GM21360 (cell line): ENCODE measurements around the gene MAPK12.
"Not testable (repeated sequence)": the region's sequence is repeated elsewhere in the genome, so short reads cannot be mapped to it uniquely, and the experiment has no call there.

Experiments
- ATAC-seq: cut with Tn5 transposase; IDR thresholded peaks from one replicate; pipeline ENCODE4 v1.9.1; 2021; ENCODE audit warnings: mild to moderate bottlenecking, moderate library complexity; ENCODE audit not compliant: unreplicated experiment

MAPK12 gene

GRCh38 chr22:50282361-50283155 is 21.1 kb upstream of the MAPK12 start:
- no peak for ATAC-seq

- ATAC-seq, result no peak
Observed at GRCh38 chr22:50281957-50282356, 20.5 kb upstream of the MAPK12 start.

GRCh38 chr22:50281384-50281760 is 19.9 kb upstream of the MAPK12 start:
- no peak for ATAC-seq

- ATAC-seq, result no peak
Observed at GRCh38 chr22:50280708-50281383, 19.4 kb upstream of the MAPK12 start.

- no peak for ATAC-seq
Observed at GRCh38 chr22:50280022-50280707, 18.7 kb upstream of the MAPK12 start.

GRCh38 chr22:50278956-50279619 is 17.6 kb upstream of the MAPK12 start:
- no peak for ATAC-seq

GRCh38 chr22:50278461-50278860 is 17.0 kb upstream of the MAPK12 start:
- no peak for ATAC-seq

- no peak for ATAC-seq
Observed at GRCh38 chr22:50277761-50278160, 16.3 kb upstream of the MAPK12 start.

- peak; percentile 51 for ATAC-seq
Observed at GRCh38 chr22:50276143-50276542, 14.7 kb upstream of the MAPK12 start.

GRCh38 chr22:50275181-50276055 is 13.9 kb upstream of the MAPK12 start:
- no peak for ATAC-seq

- no peak for ATAC-seq
Observed at GRCh38 chr22:50274771-50275170, 13.3 kb upstream of the MAPK12 start.

- ATAC-seq, result no peak
Observed at GRCh38 chr22:50274311-50274710, 12.8 kb upstream of the MAPK12 start.

- not testable (repeated sequence) for ATAC-seq
Observed at GRCh38 chr22:50273781-50274180, 12.3 kb upstream of the MAPK12 start.

GRCh38 chr22:50273352-50273751 is 11.9 kb upstream of the MAPK12 start:
- ATAC-seq, result not testable (repeated sequence)

- ATAC-seq, result no peak
Observed at GRCh38 chr22:50272044-50272802, 10.7 kb upstream of the MAPK12 start.

- no peak for ATAC-seq
Observed at GRCh38 chr22:50271519-50271970, 10.1 kb upstream of the MAPK12 start.

- ATAC-seq, result no peak
Observed at GRCh38 chr22:50270666-50271394, 9.3 kb upstream of the MAPK12 start.

GRCh38 chr22:50269970-50270665 is 8.6 kb upstream of the MAPK12 start, which contains the start of gene MAPK11:
Gene MAPK11 (minus strand): TSS chr22:50270380. CDS start chr22:50270292, 88 bp downstream.
- no peak for ATAC-seq
